ENCODE results near the gene LRRC8B.

Gene LRRC8B

GRCh38 chr1:89557445-89557825, 32.8 kb downstream of the LRRC8B start:
- H3K4me3 ChIP-seq (ENCODE audit: low read depth, low read length): no peak overlapping the region
- no peak for DNase-seq (ENCODE audit: low read depth)
- TF ChIP-seq CTCF (IDR thresholded peaks at IDR 0.05; ENCODE audit: low read depth, low read length, missing control alignments): no peak

GRCh38 chr1:89557956-89558355, 33.3 kb downstream of the LRRC8B start:
- DNase-seq (ENCODE audit: low read depth): no peak
- no peak overlapping the region for H3K4me3 ChIP-seq (ENCODE audit: low read depth, low read length)
- no peak for TF ChIP-seq CTCF (IDR thresholded peaks at IDR 0.05; ENCODE audit: low read depth, low read length, missing control alignments)

- no peak for DNase-seq (ENCODE audit: low read depth)
- H3K4me3 ChIP-seq (ENCODE audit: low read depth, low read length): no peak overlapping the region
- TF ChIP-seq CTCF (IDR thresholded peaks at IDR 0.05; ENCODE audit: low read depth, low read length, missing control alignments): no peak
Observed at GRCh38 chr1:89563957-89564604, 39.5 kb downstream of the LRRC8B start.

GRCh38 chr1:89565521-89565920, 40.9 kb downstream of the LRRC8B start:
- DNase-seq (ENCODE audit: low read depth): no peak
- no peak overlapping the region for H3K4me3 ChIP-seq (ENCODE audit: low read depth, low read length)
- TF ChIP-seq CTCF (IDR thresholded peaks at IDR 0.05; ENCODE audit: low read depth, low read length, missing control alignments): no peak

- H3K4me3 ChIP-seq (ENCODE audit: low read depth, low read length): no peak overlapping the region
- no peak for TF ChIP-seq CTCF (IDR thresholded peaks at IDR 0.05; ENCODE audit: low read depth, low read length, missing control alignments)
- no peak for DNase-seq (ENCODE audit: low read depth)
Observed at GRCh38 chr1:89566761-89567174, 42.1 kb downstream of the LRRC8B start.

- no peak overlapping the region for H3K4me3 ChIP-seq (ENCODE audit: low read depth, low read length)
- TF ChIP-seq CTCF (IDR thresholded peaks at IDR 0.05; ENCODE audit: low read depth, low read length, missing control alignments): no peak
- no peak for DNase-seq (ENCODE audit: low read depth)
Observed at GRCh38 chr1:89567797-89568196, 43.2 kb downstream of the LRRC8B start.

- no peak for TF ChIP-seq CTCF (IDR thresholded peaks at IDR 0.05; ENCODE audit: low read depth, low read length, missing control alignments)
- DNase-seq (ENCODE audit: low read depth): no peak
- no peak overlapping the region for H3K4me3 ChIP-seq (ENCODE audit: low read depth, low read length)
Observed at GRCh38 chr1:89573410-89573809, 48.8 kb downstream of the LRRC8B start.

All from GM12864 (cell line).